Embryonic facial prominence (tissue), 1 donor: ENCODE data around the gene PRR4.

Source experiments
- DNase-seq: peaks from one replicate; pipeline ENCODE4 v3.0.0-alpha.2; 2016; ENCODE audit errors: extremely low spot score

PRR4 gene, protein sequence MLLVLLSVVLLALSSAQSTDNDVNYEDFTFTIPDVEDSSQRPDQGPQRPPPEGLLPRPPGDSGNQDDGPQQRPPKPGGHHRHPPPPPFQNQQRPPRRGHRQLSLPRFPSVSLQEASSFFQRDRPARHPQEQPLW

GRCh38 chr12:10849425-10849878, at the start of gene PRR4:
TSS of gene PRR4 (minus strand) at chr12:10849475. CDS start at chr12:10849437, 38 bp downstream.
- no peak for DNase-seq

DNA sequence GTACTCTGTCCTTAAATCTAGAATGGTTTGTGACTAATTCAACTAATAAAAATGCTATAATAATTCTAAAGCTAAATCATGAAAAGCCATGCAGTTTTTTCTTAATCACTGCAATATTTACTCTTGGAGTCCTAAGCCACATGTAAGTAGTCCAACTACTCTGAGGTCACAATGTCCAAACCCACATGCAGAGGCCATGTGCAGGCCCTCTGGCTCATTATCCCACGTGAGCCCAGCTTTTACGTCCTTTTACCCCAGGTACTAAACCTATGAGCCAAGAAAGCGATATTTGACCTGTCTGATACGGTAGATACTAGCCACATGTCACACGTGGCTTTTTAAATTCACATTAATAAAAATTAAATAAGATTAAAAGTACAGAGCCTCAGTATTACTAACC, 47.6 kb upstream of the PRR4 start:
- no peak for DNase-seq

GRCh38 chr12:10891937-10892336, 42.7 kb upstream of the PRR4 start:
- DNase-seq, result no peak

- DNase-seq, result no peak
Observed at GRCh38 chr12:10889226-10889625, 40.0 kb upstream of the PRR4 start.

GRCh38 chr12:10884086-10884725, 34.9 kb upstream of the PRR4 start, which contains the start of gene PRH1:
TSS of gene PRH1 (minus strand) at chr12:10884255. CDS start at chr12:10884217, 38 bp downstream.
- DNase-seq, result no peak

DNA sequence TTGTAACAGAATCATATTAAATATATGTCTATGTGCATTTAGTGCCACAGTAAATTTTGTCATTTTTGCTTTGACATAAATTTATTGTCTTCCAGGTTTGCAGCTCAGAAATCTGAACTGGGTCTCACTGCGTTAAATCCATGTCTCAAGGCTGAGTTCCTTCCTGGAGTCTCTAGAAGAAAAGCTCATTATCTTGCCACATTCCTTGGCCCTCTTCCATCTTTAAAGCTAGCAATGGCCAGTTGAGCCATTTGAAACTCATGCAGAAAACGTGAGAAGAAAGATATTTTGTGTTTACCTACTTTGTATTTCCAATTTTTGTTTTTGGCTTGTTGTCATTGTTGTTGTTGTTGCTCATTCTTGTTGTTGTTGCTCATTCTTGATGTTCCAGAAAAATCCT, 24.1 kb upstream of the PRR4 start:
- DNase-seq, result no peak

DNA sequence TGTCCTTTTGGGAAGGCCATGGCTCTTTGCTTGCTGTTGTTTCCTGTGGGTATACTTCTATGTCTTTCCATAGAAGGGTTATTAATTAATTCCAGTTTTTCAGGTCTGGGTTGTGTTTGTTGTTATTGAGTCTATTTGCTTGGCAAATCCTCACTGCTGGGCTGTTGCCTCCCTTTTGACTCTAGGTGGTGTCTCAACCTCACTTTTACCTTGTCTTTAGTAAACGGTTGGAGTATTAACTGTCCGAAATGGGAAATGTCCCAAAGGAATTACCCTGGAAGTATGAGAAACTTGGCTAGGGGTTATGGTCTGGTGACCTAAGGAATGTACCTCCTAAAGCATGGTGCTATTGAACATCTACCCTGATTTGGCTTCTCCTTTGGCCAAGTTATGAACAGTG, 18.1 kb upstream of the PRR4 start:
- no peak for DNase-seq

- no peak for DNase-seq
Observed at GRCh38 chr12:10863512-10864218, 14.4 kb upstream of the PRR4 start.

DNA sequence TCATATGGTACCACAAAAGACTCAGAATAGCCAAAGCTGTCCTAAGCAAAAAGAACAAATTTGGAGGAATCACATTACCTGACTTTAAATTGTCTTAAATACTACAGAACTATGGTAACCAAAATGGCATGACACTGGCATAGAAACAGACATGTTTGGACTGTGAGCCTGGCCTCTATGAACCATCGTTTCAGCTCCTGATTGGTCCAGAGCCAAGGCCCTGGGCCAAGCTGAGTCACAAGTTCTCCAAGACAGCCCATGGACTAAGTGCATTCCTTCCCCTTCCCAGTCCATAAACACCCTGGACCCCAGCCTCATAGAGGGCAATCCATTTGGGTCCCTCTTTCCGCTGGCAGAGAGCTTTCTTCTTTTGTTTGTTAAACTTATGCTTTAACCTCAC, 12.1 kb upstream of the PRR4 start:
- DNase-seq, result no peak

DNA sequence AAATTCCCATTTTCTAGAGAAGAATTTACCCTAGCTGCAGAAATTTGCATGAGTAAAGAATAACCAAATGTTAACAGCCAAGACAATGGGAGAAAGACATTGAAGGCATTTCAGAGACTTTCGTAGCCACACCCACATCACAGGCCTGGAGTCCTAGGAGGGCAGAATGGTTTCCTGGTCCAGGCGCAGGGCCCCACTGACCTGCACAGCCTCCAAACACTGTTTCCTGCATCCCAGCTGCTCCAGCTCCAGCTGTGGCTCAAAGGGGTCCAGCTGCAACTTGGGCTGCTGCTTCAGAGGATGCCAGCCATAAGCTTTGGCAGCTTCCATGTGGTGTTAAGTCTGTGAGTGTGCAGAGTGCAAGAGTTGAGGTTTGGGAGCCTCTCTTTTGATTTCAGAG, 6.5 kb upstream of the PRR4 start:
- DNase-seq, result no peak

- no peak for DNase-seq
Observed at GRCh38 chr12:10853776-10854175, 4.5 kb upstream of the PRR4 start.

GRCh38 chr12:10851243-10851858, 2.1 kb upstream of the PRR4 start:
- no peak for DNase-seq

- DNase-seq, result no peak
Observed at GRCh38 chr12:10847744-10848143, 1.5 kb downstream of the PRR4 start.

DNA sequence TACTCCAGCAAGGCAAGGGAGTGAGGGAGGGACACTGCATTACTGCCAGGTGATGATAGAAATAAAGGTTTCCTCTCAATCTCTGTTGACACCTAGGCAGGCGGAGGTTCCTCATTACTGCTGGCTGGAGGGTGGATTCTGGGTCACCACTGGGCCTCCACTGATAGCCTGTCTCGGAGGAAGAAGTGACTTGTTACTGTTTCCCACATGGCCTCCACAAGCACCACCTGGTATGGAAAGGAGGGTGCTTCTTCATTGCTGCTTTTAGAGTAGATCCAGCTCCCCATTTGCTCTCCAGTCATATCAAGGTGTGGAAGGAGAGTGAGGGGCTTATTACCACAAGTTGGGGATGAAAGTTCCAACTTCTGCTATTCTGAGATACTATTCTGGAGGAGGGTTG, 6.4 kb downstream of the PRR4 start:
- no peak for DNase-seq

- DNase-seq, result no peak
Observed at GRCh38 chr12:10838461-10838860, 10.8 kb downstream of the PRR4 start.

DNA sequence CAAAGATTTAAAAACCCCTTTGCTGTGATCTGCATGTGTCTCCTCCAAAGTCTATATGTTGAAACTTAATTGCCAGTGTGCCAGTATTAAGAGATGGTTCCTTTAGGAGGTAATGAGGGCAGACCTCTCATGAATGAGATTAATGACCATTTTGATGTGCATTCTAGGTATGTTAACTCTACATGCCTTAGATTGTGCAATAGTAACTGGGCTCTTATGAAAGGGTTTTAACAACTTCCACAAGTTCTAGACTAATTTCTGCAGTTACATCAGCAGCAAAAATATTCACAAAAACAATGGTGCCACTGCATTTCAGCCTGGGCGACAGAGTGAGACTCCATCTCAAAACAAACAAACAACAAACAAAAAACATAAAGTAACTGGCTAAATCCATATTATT, 19.3 kb downstream of the PRR4 start:
- no peak for DNase-seq

- no peak for DNase-seq
Observed at GRCh38 chr12:10826258-10826657, 23.0 kb downstream of the PRR4 start, which contains the start of gene TAS2R10. TSS of gene TAS2R10 (minus strand) at chr12:10826358. CDS start at chr12:10826269, 89 bp downstream.

DNA sequence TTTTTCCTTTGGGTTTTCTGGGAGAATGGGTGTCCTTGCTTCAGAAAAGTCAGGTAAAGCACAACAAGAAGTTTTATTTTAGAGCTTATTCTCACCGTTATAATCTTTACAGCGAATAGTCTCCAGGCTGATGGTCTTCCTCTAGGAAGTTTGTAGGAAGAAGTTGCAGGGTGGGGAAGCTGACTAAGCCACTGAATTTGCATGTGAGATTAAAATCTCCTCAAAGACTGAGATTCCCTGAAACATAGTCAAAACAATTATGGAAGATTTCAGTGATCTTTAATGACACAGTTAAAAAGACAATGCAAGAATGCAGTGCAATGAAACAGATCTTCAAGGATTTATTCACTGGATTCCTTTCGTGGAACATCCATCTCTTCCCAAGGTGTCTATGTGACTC, 24.3 kb downstream of the PRR4 start:
- no peak for DNase-seq

- no peak for DNase-seq
Observed at GRCh38 chr12:10811883-10812536, 37.3 kb downstream of the PRR4 start.

DNA sequence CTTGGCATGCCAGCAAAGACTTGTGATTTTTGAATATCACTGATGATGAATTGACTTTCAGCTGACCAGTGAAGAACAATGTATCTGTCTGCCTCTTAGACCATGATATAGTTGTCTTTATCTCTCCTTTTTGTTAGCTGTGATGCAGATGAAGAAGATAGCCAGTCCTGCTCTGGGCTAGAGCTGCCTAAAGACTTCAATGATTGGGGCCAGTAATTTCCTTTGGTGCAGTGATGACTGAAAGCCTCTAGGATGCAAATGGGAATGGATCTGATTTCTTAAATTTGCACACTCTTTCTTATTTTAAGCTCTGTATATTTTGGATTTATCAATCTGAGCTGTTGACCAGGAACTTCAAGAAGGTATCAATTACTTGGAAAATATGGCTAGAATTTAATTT, 39.2 kb downstream of the PRR4 start, which contains the start of gene TAS2R9:
Gene TAS2R9 (minus strand): TSS at position 101 of the 400 bp plus-strand sequence. CDS start 93 bp downstream, at position 8.
- DNase-seq, result no peak

DNA sequence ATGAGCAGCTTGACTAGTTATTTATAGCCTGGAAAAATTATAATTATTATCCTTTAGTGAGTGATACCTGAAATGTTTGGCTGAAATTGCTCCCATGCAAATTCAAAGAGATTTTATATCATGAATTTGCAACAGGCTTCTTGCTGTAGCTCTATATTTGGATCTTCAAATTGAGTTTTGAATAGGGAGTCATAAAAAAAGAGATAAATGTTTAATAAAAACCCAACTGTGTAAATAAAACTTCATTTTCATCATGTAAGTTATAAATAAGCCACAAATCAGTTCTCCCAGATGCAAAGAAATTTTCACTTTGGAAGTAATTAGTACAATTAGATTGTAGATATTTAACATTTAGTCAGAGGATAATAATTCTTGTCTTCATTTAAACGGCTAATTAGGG, 42.1 kb downstream of the PRR4 start, which contains the start of gene TAS2R8:
Gene TAS2R8 (minus strand): TSS at position 101 of the 400 bp plus-strand sequence. CDS start 306 bp downstream, outside the sequence.
- DNase-seq, result no peak

GRCh38 chr12:10802587-10802986, 46.7 kb downstream of the PRR4 start, which contains the start of gene TAS2R7:
TSS of gene TAS2R7 (minus strand) at chr12:10802627. CDS start at chr12:10802570, 57 bp downstream.
- DNase-seq, result no peak
